GM12873 (cell line): ENCODE data around the gene BAD.
A peak's percentile ranks its signal among the peaks of the same experiment; 100 is the strongest.

ENCODE experiments used
- TF ChIP-seq, protein P1 (sequence below): IDR thresholded peaks from 2 replicates; pipeline ENCODE4 v1.5.1; 2012; ENCODE audit warnings: low read depth, mild to moderate bottlenecking, moderate library complexity, low read length, control low read depth; ENCODE audit not compliant: insufficient read depth; ENCODE audit errors: missing control alignments

Gene BAD

DNA sequence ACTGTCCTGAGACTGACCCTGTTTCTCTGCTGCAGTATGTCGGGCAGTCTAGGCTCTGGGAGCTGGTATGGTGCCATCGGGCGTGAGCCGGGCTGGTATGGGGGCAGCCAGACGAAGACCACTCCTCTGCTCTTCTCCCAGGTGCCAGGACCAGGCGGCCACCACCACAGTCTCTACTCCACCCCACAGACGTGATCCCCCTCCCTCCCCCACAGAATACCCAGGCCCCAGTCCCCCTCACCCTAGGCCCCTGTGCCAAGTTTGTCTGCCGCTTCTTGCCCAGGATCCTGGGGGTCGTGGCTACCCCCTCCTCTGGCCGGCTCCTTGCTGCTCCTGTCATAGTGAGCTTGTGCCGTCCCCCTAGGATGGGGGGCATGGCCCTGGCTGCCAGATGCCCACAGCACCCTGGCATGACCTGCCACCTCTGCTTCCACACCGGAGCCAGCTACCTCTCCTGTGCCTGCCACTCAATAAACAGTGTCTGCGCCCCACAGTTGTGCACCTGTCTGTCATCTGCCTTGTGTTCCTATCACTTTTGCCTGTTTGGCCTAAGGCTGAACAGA lies 4.6 kb upstream of the BAD start:
- TF ChIP-seq, protein P1, sequence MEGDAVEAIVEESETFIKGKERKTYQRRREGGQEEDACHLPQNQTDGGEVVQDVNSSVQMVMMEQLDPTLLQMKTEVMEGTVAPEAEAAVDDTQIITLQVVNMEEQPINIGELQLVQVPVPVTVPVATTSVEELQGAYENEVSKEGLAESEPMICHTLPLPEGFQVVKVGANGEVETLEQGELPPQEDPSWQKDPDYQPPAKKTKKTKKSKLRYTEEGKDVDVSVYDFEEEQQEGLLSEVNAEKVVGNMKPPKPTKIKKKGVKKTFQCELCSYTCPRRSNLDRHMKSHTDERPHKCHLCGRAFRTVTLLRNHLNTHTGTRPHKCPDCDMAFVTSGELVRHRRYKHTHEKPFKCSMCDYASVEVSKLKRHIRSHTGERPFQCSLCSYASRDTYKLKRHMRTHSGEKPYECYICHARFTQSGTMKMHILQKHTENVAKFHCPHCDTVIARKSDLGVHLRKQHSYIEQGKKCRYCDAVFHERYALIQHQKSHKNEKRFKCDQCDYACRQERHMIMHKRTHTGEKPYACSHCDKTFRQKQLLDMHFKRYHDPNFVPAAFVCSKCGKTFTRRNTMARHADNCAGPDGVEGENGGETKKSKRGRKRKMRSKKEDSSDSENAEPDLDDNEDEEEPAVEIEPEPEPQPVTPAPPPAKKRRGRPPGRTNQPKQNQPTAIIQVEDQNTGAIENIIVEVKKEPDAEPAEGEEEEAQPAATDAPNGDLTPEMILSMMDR, result no peak

DNA sequence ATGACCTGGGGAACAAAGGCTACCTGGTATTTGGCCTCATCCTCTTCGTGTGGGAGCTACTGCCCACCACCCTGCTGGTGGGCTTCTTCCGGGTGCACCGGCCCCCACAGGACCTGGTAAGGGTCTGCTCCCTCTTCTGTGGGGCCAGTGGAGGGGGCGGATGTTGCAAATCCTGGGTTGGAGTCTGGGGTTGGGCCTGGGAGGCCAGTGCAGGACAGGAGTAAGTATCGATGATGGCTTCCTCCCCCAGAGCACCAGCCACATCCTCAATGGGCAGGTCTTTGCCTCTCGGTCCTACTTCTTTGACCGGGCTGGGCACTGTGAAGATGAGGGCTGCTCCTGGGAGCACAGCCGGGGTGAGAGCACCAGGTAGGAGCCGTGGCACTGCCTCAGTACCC lies 3.9 kb upstream of the BAD start:
- TF ChIP-seq, protein P1, result no peak

DNA sequence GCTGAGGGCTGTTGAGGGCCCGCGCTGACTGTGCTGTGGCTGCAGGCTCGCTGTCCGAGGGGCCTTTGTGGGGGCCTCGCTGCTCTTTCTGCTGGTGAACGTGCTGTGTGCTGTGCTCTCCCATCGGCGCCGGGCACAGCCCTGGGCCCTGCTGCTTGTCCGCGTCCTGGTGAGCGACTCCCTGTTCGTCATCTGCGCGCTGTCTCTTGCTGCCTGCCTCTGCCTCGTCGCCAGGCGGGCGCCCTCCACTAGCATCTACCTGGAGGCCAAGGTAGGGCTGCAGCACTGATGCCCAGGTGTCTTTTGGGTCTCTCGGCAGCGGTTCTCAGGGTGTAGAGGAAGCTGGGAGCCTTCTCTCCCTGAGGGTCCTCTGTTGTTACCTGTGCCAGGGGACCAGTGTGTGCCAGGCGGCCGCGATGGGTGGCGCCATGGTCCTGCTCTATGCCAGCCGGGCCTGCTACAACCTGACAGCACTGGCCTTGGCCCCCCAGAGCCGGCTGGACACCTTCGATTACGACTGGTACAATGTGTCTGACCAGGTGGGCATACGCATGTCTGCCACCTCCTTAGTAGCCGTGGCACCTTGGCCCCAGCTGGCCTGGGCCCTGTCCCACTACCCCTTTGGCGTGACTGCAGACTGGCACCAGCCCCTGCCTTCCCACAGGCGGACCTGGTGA lies 3.3 kb upstream of the BAD start:
- TF ChIP-seq, protein P1, result no peak

DNA sequence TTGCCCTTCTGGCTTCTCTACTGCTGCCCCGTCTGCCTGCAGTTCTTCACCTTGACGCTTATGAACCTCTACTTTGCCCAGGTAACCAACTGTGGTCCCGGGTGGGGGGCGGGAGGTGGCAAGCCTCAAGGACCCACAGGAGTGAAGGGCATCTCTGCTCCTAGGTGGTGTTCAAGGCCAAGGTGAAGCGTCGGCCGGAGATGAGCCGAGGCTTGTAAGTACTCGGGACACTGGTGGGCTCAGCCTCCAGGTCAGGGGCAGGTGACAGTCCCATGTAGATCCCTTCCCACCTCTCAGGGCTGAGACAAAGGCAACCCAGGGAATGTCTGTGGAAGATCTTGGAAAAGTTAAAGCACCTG lies 2.3 kb upstream of the BAD start:
- TF ChIP-seq, protein P1, result no peak

DNA sequence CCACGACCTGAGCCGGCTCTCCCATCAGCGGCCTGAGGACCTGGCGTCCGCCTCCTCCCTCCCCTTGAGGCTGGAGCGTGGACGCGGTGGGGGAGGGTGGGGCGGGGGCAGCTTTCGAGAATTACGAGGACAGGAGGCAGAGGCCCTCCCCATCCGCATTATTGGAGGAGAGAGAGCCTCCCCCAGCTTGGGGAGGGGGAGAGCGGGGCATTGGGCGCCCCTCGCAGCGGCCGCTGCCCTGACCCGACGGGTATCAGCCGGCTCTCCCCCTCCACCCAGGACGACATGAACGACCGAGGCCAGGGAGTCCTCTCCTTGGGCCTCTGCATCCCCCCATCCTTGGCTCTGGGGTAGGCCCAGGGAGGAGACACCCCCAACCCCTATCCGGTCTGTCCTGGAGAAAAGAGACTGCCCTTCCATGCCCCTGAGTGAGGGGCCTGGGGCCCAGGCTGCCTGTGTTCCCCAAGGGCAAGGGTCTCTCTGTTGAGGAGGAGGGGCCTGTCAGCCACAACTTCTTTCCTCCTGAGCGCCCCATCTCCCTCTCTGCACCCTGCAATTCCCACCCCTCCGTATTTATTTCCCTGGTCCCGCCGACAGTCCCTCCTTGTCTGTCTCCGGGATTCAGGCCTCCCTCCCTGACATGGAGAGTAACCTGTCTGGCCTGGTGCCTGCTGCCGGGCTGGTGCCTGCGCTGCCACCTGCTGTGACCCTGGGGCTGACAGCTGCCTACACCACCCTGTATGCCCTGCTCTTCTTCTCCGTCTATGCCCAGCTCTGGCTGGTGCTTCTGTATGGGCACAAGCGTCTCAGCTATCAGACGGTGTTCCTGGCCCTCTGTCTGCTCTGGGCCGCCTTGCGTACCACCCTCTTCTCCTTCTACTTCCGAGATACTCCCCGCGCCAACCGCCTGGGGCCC lies 1.7 kb upstream of the BAD start:
- TF ChIP-seq, protein P1, result peak; percentile 43

DNA sequence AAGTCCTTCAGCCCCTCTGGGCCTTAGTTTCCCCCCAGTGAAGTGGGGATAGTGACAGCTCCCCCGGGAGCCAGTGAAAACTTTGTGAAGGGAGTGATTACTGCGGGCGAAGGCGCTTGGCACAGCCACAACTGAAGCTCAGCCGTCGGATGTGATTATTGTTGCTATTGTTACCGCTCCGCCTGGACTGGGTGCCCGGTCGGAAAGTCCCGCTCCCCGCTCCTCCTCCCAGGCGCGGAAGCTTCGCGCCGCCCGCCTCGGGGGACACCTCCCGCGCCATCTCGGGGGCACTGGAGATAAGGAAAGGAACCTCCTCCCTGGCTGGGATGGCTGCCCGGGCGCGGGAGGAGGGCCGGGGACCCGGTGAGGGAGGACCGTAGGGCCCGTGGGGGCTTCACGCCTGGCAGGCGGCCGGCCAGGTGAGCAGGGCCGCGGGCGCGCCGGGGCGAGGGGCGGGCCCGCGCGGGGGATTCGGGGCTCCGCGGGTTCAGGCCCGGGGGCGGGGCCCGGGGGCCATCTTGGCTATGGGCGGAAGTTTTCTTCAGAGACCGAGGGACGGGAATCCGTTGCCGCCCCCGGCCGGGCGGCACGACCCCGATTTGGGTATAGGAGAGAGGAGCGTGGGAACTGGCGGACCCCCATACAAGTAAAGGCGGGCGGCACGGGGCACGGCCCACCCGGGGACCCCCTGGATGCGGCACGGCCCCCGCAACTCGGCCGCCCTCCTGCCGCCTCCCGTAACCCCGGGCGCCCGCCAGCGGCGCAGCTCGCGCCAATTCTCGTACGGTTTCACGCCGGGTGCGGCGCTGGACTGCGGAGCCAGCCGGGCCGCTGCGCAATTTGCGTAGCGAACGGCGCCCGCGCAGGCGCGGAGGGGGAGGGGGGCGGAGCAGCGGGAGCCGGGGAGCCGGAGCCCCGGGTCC lies 758 bp upstream of the BAD start, which contains the start of gene GPR137:
GPR137 (plus strand) TSS at position 887 of the 923 bp plus-strand sequence. CDS start 677 bp downstream, outside the sequence.
- TF ChIP-seq, protein P1, result no peak
